Fibroblast of pulmonary artery (primary cell): Measurements from ENCODE around the gene USP31.

Experiments
- DNase-seq: peaks from one replicate; pipeline ENCODE4 v3.0.0-alpha.2; 2010; ENCODE audit warnings: low read depth
- H3K4me3 ChIP-seq: replicated peaks from 2 replicates; pipeline ENCODE4 v1.5.1; 2011; ENCODE audit warnings: low read depth, mild to moderate bottlenecking, control low read depth, low read length, moderate library complexity
- CTCF ChIP-seq: IDR thresholded peaks from 2 replicates; pipeline ENCODE4 v1.5.1; 2011; ENCODE audit warnings: mild to moderate bottlenecking, control low read depth, low read length, inconsistent platforms; ENCODE audit errors: missing control alignments

USP31 gene

GRCh38 chr16:23158114-23158513 is 8.9 kb upstream of the USP31 start:
- no peak overlapping the region for H3K4me3 ChIP-seq
- no peak for DNase-seq
- TF ChIP-seq CTCF = no peak

GRCh38 chr16:23156946-23157460 is 7.8 kb upstream of the USP31 start:
- DNase-seq = no peak
- no peak for TF ChIP-seq CTCF
- no peak overlapping the region for H3K4me3 ChIP-seq

GRCh38 chr16:23156110-23156509 is 6.9 kb upstream of the USP31 start:
- H3K4me3 ChIP-seq = no peak overlapping the region
- TF ChIP-seq CTCF = no peak
- DNase-seq = no peak

- H3K4me3 ChIP-seq = no peak overlapping the region
- TF ChIP-seq CTCF = peak; percentile 48
- DNase-seq = peak; percentile 29
Measured at GRCh38 chr16:23155445-23156049, 6.3 kb upstream of the USP31 start.

GRCh38 chr16:23152386-23153178 is 3.3 kb upstream of the USP31 start:
- DNase-seq = no peak
- H3K4me3 ChIP-seq = no peak overlapping the region
- no peak for TF ChIP-seq CTCF

GRCh38 chr16:23149993-23150364 is 727 bp upstream of the USP31 start:
- H3K4me3 ChIP-seq = peak overlapping the region; percentile 75
- DNase-seq = no peak
- TF ChIP-seq CTCF = no peak
